Measurements from ENCODE around the gene MICALL2.

DNA sequence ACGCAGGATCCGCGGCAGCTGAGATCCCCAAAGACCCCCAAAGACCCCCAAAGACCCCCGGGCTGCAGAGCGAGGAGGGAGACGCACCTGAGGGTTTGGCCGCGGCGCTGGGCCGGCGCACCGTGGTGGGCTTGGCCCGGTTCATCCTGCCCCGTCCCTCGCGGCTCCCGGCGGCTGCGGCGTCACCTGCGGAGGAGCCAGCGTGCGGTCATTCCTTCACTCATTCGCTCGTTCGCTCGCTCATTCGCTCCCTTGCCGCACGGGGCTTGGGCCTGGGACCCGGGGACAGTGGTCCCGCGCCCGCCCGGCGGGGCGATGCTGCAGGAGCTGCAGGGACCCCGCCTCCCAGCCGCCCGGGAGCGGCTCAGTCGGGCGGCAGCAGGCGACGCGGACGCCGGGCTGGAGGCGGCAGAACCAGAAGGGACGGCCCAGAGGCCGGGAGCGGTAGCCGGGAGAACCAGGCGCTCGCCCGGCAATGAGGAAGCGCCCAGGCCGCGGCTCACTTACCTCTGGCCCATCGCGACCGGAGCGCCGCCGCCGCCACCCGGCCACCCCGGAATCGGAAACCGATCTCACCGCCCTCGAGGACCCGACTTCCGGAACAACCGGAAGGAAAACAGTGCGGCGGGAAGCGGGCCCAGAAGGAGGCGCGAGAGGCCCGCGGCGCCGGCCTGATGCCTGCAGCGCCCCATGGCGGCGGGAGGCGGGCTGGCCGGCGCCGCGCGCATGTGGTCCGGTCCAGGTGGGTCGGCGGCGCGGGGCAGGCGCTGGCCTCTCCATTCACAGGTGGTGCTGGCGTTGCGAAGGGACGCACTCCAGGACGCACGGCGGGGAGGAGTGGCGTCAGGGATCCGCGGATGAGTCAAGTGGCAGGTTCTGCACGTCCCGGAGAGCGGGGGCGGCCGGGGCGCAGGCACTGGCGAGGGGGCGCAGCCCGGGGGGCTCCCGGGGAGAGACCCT, 44.8 kb upstream of the MICALL2 start, which contains the start of gene INTS1:
- TF ChIP-seq, protein P1, sequence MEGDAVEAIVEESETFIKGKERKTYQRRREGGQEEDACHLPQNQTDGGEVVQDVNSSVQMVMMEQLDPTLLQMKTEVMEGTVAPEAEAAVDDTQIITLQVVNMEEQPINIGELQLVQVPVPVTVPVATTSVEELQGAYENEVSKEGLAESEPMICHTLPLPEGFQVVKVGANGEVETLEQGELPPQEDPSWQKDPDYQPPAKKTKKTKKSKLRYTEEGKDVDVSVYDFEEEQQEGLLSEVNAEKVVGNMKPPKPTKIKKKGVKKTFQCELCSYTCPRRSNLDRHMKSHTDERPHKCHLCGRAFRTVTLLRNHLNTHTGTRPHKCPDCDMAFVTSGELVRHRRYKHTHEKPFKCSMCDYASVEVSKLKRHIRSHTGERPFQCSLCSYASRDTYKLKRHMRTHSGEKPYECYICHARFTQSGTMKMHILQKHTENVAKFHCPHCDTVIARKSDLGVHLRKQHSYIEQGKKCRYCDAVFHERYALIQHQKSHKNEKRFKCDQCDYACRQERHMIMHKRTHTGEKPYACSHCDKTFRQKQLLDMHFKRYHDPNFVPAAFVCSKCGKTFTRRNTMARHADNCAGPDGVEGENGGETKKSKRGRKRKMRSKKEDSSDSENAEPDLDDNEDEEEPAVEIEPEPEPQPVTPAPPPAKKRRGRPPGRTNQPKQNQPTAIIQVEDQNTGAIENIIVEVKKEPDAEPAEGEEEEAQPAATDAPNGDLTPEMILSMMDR (IDR thresholded peaks at IDR 0.05; ENCODE audit: low read depth, low read length), result peak; percentile 69
- TF ChIP-seq MYC (IDR thresholded peaks at IDR 0.05; ENCODE audit: low read depth, low read length), result peak; percentile 96

Measured in NB4 (cell line).